Sciatic nerve (tissue), 2 donors: ENCODE results near the gene UGT1A7. TPM values are rescaled to one million over a fixed set of nuclear protein-coding genes. Genes with fewer than 3 reads are reported as not detected.
"Not testable (repeated sequence)": the region's sequence is repeated elsewhere in the genome, so short reads cannot be mapped to it uniquely, and the experiment has no call there.

Source experiments
- ATAC-seq: fragments of 200-7000 bp; cut with Tn5 transposase; one replicate; pipeline ENCODE4 v1.9.1; 2020; ENCODE audit warnings: mild to moderate bottlenecking, moderate library complexity
- DNase-seq: peaks from one replicate; pipeline ENCODE4 v3.0.0-alpha.2; 2020; ENCODE audit warnings: low spot score
- intact Hi-C: fragments of 100-400 bp; cut with DNase I; formaldehyde crosslinking; loops from one replicate; pipeline ENCODE4 v1.14.2; 2022
- total RNA-seq: library from RNA; stranded (reverse); fragmentation: NEBNext Ultra II Directional; extraction: Animal tissue kit (Norgen Biotek cat#: 25700); gene quantifications from one replicate; pipeline ENCODE4 v1.2.1, GENCODE V29; 2021
- donor health status: DM: no; HTN: no; CAD: no.
- donor health status: DM: no; HTN: no; CAD: no.

The UGT1A7 gene
- total RNA-seq, 1 donor from 2014 or later: not detected

GRCh38 chr2:233676046-233676445 lies 5.7 kb upstream of the UGT1A7 start:
- DNase-seq: no peak
- ATAC-seq: no peak
- intact Hi-C loops: no loop called here

- ATAC-seq (no peak), DNase-seq (no peak)
- intact Hi-C loops: no loop called here
These were observed 2.5 kb upstream of the UGT1A7 start for GRCh38 chr2:233679196-233679595.

- ATAC-seq (no peak), DNase-seq (no peak)
These were observed 1.2 kb upstream of the UGT1A7 start for GRCh38 chr2:233680361-233681045.

GRCh38 chr2:233684640-233685039 lies 2.9 kb downstream of the UGT1A7 start:
- DNase-seq: no peak
- ATAC-seq: no peak
- intact Hi-C loops: no loop called here

More at GRCh38 chr2:233680361-233681045, 1.2 kb upstream of the UGT1A7 start:
- intact Hi-C loops: no loop called here

- no peak for ATAC-seq
- DNase-seq: no peak
- intact Hi-C loops: no loop called here
These were observed 5.2 kb downstream of the UGT1A7 start for GRCh38 chr2:233686928-233687327.

- DNase-seq: no peak
- intact Hi-C loops: no loop called here
- no peak for ATAC-seq
These were observed 6.6 kb downstream of the UGT1A7 start for GRCh38 chr2:233688341-233688740.

GRCh38 chr2:233689031-233689430 lies 7.3 kb downstream of the UGT1A7 start:
- DNase-seq: no peak
- intact Hi-C loops: no loop called here
- ATAC-seq: no peak

GRCh38 chr2:233689501-233689900 lies 7.8 kb downstream of the UGT1A7 start:
- intact Hi-C loops: no loop called here
- DNase-seq (no peak), ATAC-seq (no peak)

GRCh38 chr2:233690444-233690843 lies 8.7 kb downstream of the UGT1A7 start:
- ATAC-seq (no peak), DNase-seq (no peak)
- intact Hi-C loops: no loop called here

GRCh38 chr2:233691443-233692433 lies 10.0 kb downstream of the UGT1A7 start:
- intact Hi-C loops: no loop called here
- ATAC-seq (no peak), DNase-seq (no peak)

GRCh38 chr2:233692648-233693047 lies 10.9 kb downstream of the UGT1A7 start, which contains the start of gene UGT1A6:
TSS of gene UGT1A6 (plus strand) at chr2:233692890. CDS start at chr2:233693005, 115 bp downstream.
- no peak for ATAC-seq

GRCh38 chr2:233693963-233694362 lies 12.3 kb downstream of the UGT1A7 start:
- ATAC-seq: no peak
- intact Hi-C loops: no loop called here
- DNase-seq: no peak

More at GRCh38 chr2:233692648-233693047, 10.9 kb downstream of the UGT1A7 start, which contains the start of gene UGT1A6:
- DNase-seq: no peak
- intact Hi-C loops: no loop called here

GRCh38 chr2:233698740-233699139 lies 17.0 kb downstream of the UGT1A7 start:
- ATAC-seq: no peak
- DNase-seq: no peak
- intact Hi-C loops: no loop called here

GRCh38 chr2:233699424-233700027 lies 17.8 kb downstream of the UGT1A7 start:
- intact Hi-C loops: loop anchor here (10.0 kb wide), 1 partner anchor 105 kb away; no protein-coding TSS in a partner anchor
- ATAC-seq (no peak), DNase-seq (no peak)

- DNase-seq (no peak), ATAC-seq (no peak)
- intact Hi-C loops: loop anchor here (10.0 kb wide), 1 partner anchor 105 kb away; no protein-coding TSS in a partner anchor
These were observed 18.4 kb downstream of the UGT1A7 start for GRCh38 chr2:233700028-233700635.

GRCh38 chr2:233700842-233701241 lies 19.1 kb downstream of the UGT1A7 start:
- ATAC-seq, DNase-seq: not testable (repeated sequence)
- intact Hi-C loops: loop anchor here (10.0 kb wide), 1 partner anchor 106 kb away; no protein-coding TSS in a partner anchor

GRCh38 chr2:233702238-233702637 lies 20.5 kb downstream of the UGT1A7 start:
- DNase-seq: no peak
- no peak for ATAC-seq
- intact Hi-C loops: loop anchor here (10.0 kb wide), 1 partner anchor 107 kb away; no protein-coding TSS in a partner anchor

GRCh38 chr2:233705911-233706506 lies 24.3 kb downstream of the UGT1A7 start:
- ATAC-seq (no peak), DNase-seq (no peak)
- intact Hi-C loops: loop anchor here (10.0 kb wide), 1 partner anchor 111 kb away; no protein-coding TSS in a partner anchor
